HEK293T (cell line): ENCODE data around the gene L3MBTL3.

Experiments used
- ARNT ChIP-seq: fragments of 450-650 bp; IDR thresholded peaks from 2 replicates; pipeline ENCODE4 v1.6.1; 2017; ENCODE audit warnings: mild to moderate bottlenecking
- BHLHE40 ChIP-seq: fragments of 450-650 bp; IDR thresholded peaks from 2 replicates; pipeline ENCODE4 v1.6.1; 2016; ENCODE audit warnings: mild to moderate bottlenecking, moderate library complexity, borderline replicate concordance
- CTBP1 ChIP-seq: fragments of 450-650 bp; IDR thresholded peaks from 2 replicates; pipeline ENCODE4 v1.6.1; 2016; ENCODE audit warnings: borderline replicate concordance
- ELF4 ChIP-seq: fragments of 450-650 bp; IDR thresholded peaks from 2 replicates; pipeline ENCODE4 v1.6.1; 2017; ENCODE audit warnings: antibody characterized with exemption
- FOXA1 ChIP-seq: fragments of 450-650 bp; IDR thresholded peaks from 2 replicates; pipeline ENCODE4 v1.6.1; 2016; ENCODE audit warnings: mild to moderate bottlenecking
- FOXK2 ChIP-seq: fragments of 450-650 bp; IDR thresholded peaks from 2 replicates; pipeline ENCODE4 v1.6.1; 2016; ENCODE audit warnings: mild to moderate bottlenecking
- FOXM1 ChIP-seq: fragments of 450-650 bp; IDR thresholded peaks from 2 replicates; pipeline ENCODE4 v1.6.1; 2017; ENCODE audit warnings: mild to moderate bottlenecking, borderline replicate concordance
- HDGF ChIP-seq: fragments of 450-650 bp; IDR thresholded peaks from 2 replicates; pipeline ENCODE4 v1.6.1; 2017; ENCODE audit warnings: antibody characterized with exemption, borderline replicate concordance
- L3MBTL2 ChIP-seq: fragments of 450-650 bp; conservative IDR thresholded peaks from 2 replicates; pipeline ENCODE4 v1.6.1; 2016; ENCODE audit warnings: mild to moderate bottlenecking
- PKNOX1 ChIP-seq: fragments of 450-650 bp; IDR thresholded peaks from 2 replicates; pipeline ENCODE4 v1.6.1; 2016
- SP1 ChIP-seq: fragments of 450-650 bp; IDR thresholded peaks from 2 replicates; pipeline ENCODE4 v1.6.1; 2017
- SUZ12 ChIP-seq: fragments of 450-650 bp; IDR thresholded peaks from 2 replicates; pipeline ENCODE4 v1.6.1; 2016; ENCODE audit warnings: mild to moderate bottlenecking
- TARDBP ChIP-seq: fragments of 450-650 bp; IDR thresholded peaks from 2 replicates; pipeline ENCODE4 v1.6.1; 2016
- ZNF384 ChIP-seq: fragments of 450-650 bp; IDR thresholded peaks from 2 replicates; pipeline ENCODE4 v1.6.1; 2016

GRCh38 chr6:130162421-130162820 is 144.0 kb downstream of the L3MBTL3 start:
- no peak for TF ChIP-seq SP1
- no peak for TF ChIP-seq CTBP1
- no peak for TF ChIP-seq ELF4
- TF ChIP-seq FOXM1 = no peak
- no peak for TF ChIP-seq TARDBP
- TF ChIP-seq BHLHE40 = no peak
- no peak for TF ChIP-seq PKNOX1
- no peak for TF ChIP-seq SUZ12
- TF ChIP-seq FOXK2 = no peak
- TF ChIP-seq HDGF = no peak
- TF ChIP-seq FOXA1 = no peak
- TF ChIP-seq ZNF384 = no peak
- no peak for TF ChIP-seq L3MBTL2
- TF ChIP-seq ARNT = no peak
